ENCODE data around the gene PLXNB2.
"Not testable (repeated sequence)": the region's sequence is repeated elsewhere in the genome, so short reads cannot be mapped to it uniquely, and the experiment has no call there.

The PLXNB2 gene

DNA sequence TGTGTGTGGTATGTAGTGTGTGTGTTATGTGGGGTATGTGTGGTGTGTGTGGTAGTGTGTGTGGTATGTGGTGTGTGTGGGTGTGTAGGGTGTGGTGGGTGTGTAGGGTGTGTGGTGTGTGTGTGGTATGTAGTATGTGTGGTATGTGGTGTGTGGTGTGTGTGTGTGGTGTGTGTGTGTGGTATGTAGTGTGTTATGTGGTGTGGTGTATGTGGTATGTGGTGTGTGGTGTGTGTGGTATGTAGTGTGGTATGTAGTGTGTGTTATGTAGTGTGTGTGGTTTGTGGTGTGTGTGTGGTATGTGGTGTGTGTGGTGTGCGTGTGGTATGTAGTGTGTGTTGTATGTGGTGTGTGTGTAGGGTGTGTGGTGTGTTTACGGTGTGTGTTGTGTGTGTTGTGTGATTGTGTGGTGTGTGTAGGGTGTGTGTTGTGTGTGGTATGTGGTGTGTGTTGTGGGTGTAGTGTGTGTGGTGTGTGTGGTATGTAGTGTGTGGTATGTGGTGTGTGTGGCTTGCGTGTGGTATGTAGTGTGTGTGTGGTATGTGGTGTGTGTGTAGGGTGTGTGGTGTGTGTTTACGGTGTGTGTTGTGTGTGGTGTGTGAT is 31.5 kb upstream of the PLXNB2 start:
- no peak for ATAC-seq (replicated peaks; ENCODE audit: extremely low read depth, poor library complexity, severe bottlenecking)
- no peaks in the 10 kb centered on the region for H3K27me3 Mint-ChIP-seq
- H3K27ac Mint-ChIP-seq (ENCODE audit: low read depth) = no peak overlapping the region
- no peaks in the 10 kb centered on the region for H3K36me3 Mint-ChIP-seq (ENCODE audit: insufficient read depth)
- no peaks in the 10 kb centered on the region for H3K4me1 Mint-ChIP-seq
- no peak overlapping the region for H3K4me3 Mint-ChIP-seq
- DNase-seq (ENCODE audit: low spot score in 2 of 2) = no peak
- no peaks in the 10 kb centered on the region for H3K9me3 Mint-ChIP-seq

DNA sequence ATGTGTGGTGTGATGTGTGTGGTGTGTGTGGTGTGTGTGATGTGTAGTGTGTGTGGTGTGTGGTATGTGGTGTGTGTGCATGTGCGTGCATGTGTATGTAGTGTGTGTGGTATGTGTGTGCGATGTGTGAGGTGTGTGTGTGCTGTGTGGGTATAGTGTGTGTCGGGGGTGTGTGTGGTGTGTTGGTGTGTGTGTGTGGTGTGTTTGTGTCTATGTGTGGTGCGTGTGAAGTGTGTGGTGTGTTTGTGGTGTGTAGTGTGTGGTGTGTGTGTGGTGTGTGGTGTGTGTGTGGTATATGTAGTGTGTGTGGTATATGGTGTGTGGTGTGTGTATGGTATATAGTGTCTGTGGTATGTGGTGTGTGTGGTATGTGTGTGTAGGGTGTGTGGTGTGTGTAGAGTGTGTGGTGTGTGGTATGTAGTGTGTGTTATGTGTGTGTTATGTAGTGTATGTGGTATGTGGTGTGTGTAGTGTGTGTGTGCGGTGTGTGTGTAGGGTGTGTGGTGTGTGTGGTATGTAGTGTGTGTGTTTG is 30.7 kb upstream of the PLXNB2 start:
- no peaks in the 10 kb centered on the region for H3K4me1 Mint-ChIP-seq

DNA sequence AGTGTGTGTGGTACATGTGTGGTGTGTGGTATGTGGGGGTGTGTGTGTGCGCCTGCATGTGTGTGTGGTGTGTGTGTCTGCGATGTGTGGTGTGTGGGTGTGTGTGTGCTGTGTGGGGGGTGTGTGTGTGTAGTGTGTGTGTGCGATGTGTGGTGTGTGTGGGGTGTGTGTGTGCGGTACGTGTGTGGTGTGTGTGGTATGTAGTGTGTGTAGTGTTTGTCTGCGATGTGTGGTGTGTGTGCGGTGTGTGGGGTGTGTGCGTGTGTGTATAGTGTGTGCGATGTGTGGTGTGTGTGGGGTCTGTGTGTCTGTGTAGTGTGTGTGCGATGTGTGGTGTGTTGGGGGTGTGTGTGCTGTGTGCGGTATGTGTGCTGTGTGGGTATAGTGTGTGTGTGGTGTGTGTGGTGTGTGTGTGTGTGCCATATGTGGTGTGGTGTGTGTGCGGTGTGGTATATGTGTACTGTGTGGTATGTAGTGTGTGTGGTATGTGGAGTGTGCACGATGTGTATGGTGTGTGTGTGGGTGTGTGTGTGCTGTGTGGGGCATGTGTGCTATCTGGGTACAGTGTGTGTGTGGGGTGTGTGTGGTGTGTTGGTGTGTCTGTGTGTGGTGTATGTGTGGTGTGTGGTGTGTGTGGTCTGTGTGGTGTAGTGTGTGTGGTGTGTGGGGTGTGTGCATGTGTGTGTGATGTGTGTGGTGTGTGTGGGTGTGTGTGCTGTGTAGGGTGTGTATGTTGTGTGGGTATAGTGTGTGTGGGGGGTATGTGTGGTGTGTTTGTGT is 30.0 kb upstream of the PLXNB2 start:
- Mint-ChIP-seq H3K4me3 (no peak overlapping the region), H3K27me3 (no peaks in the 10 kb centered on the region), H3K9me3 (no peaks in the 10 kb centered on the region), H3K36me3 (ENCODE audit: insufficient read depth) (no peaks in the 10 kb centered on the region), H3K4me1 (no peaks in the 10 kb centered on the region), H3K27ac (ENCODE audit: low read depth) (no peak overlapping the region)
- DNase-seq (ENCODE audit: low spot score in 2 of 2) = no peak
- ATAC-seq (replicated peaks; ENCODE audit: extremely low read depth, poor library complexity, severe bottlenecking) = no peak

More for the DNA sequence above, 30.7 kb upstream of the PLXNB2 start:
- DNase-seq (ENCODE audit: low spot score in 2 of 2) (no peak), ATAC-seq (replicated peaks; ENCODE audit: extremely low read depth, poor library complexity, severe bottlenecking) (no peak)
- Mint-ChIP-seq H3K36me3 (ENCODE audit: insufficient read depth) (no peaks in the 10 kb centered on the region), H3K4me3 (no peak overlapping the region), H3K27ac (ENCODE audit: low read depth) (no peak overlapping the region), H3K27me3 (no peaks in the 10 kb centered on the region), H3K9me3 (no peaks in the 10 kb centered on the region)

- ATAC-seq (replicated peaks; ENCODE audit: extremely low read depth, poor library complexity, severe bottlenecking); H3K4me3 Mint-ChIP-seq: not testable (repeated sequence)
Observed at GRCh38 chr22:50334433-50334832, 27.0 kb upstream of the PLXNB2 start.

DNA sequence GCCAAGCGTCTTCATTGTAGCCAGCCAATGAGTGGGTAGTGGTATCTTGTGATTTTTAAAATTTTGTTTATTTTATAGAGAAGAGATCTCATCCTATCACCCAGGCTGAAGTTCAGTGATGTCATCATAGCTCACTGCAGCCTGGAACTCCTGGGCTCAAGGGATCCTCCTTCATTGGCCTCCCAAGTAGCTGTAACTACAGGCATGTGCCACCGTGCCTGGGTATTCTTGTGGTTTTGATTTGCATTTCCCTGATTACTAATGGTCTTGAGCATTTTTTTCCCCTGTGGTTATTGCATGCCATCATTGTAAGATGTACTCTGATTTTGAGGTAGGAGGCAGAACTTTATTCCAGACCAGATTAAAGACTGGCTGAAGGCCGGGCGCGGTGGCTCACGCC is 21.8 kb upstream of the PLXNB2 start:
- Mint-ChIP-seq H3K4me3 (no peak overlapping the region), H3K4me1 (peaks cover 9% of the 10 kb centered on the region), H3K9me3 (no peaks in the 10 kb centered on the region), H3K27ac (ENCODE audit: low read depth) (no peak overlapping the region), H3K36me3 (ENCODE audit: insufficient read depth) (peaks cover 2% of the 10 kb centered on the region), H3K27me3 (no peaks in the 10 kb centered on the region)
- DNase-seq (ENCODE audit: low spot score in 2 of 2) (no peak), ATAC-seq (replicated peaks; ENCODE audit: extremely low read depth, poor library complexity, severe bottlenecking) (no peak)

More at GRCh38 chr22:50334433-50334832, 27.0 kb upstream of the PLXNB2 start:
- not testable (repeated sequence) for H3K9me3 Mint-ChIP-seq; H3K27ac Mint-ChIP-seq (ENCODE audit: low read depth); DNase-seq (ENCODE audit: low spot score in 2 of 2); H3K27me3 Mint-ChIP-seq; H3K36me3 Mint-ChIP-seq (ENCODE audit: insufficient read depth); H3K4me1 Mint-ChIP-seq

GRCh38 chr22:50327711-50328019 is 20.2 kb upstream of the PLXNB2 start:
- no peak for DNase-seq (ENCODE audit: low spot score in 2 of 2)
- H3K27ac Mint-ChIP-seq (ENCODE audit: low read depth) = no peak overlapping the region
- peak overlapping the region; percentile 76 for H3K4me3 Mint-ChIP-seq
- H3K4me1 Mint-ChIP-seq = peaks cover 9% of the 10 kb centered on the region
- H3K27me3 Mint-ChIP-seq = no peaks in the 10 kb centered on the region
- no peaks in the 10 kb centered on the region for H3K9me3 Mint-ChIP-seq
- ATAC-seq (replicated peaks; ENCODE audit: extremely low read depth, poor library complexity, severe bottlenecking) = no peak
- H3K36me3 Mint-ChIP-seq (ENCODE audit: insufficient read depth) = peaks cover 2% of the 10 kb centered on the region

- peak; percentile 94 for ATAC-seq (replicated peaks; ENCODE audit: extremely low read depth, poor library complexity, severe bottlenecking)
- Mint-ChIP-seq H3K27ac (ENCODE audit: low read depth) (peak within 1 kb of the TSS; percentile 80), H3K27me3 (no peaks in the 10 kb centered on the region), H3K9me3 (no peaks in the 10 kb centered on the region), H3K36me3 (ENCODE audit: insufficient read depth) (peaks cover 2% of the 10 kb centered on the region), H3K4me3 (peak within 1 kb of the TSS; percentile 81), H3K4me1 (peaks cover 9% of the 10 kb centered on the region)
- DNase-seq (ENCODE audit: low spot score in 2 of 2) = peak; percentile 29 to 40
Observed at GRCh38 chr22:50326956-50327710, 19.7 kb upstream of the PLXNB2 start, which contains the start of gene DENND6B. Gene DENND6B, minus strand, starts transcription at chr22:50327012. Its CDS starts 24 bp downstream, at chr22:50326988.

GRCh38 chr22:50326225-50326955 is 18.9 kb upstream of the PLXNB2 start:
- Mint-ChIP-seq H3K36me3 (ENCODE audit: insufficient read depth) (peaks cover 2% of the 10 kb centered on the region), H3K4me1 (peaks cover 9% of the 10 kb centered on the region), H3K9me3 (no peaks in the 10 kb centered on the region), H3K4me3 (peak overlapping the region; percentile 81), H3K27ac (ENCODE audit: low read depth) (peak overlapping the region; percentile 80), H3K27me3 (no peaks in the 10 kb centered on the region)
- DNase-seq (ENCODE audit: low spot score in 2 of 2) (no peak), ATAC-seq (replicated peaks; ENCODE audit: extremely low read depth, poor library complexity, severe bottlenecking) (no peak)

GRCh38 chr22:50325444-50326224 is 18.2 kb upstream of the PLXNB2 start:
- ATAC-seq (replicated peaks; ENCODE audit: extremely low read depth, poor library complexity, severe bottlenecking) (no peak), DNase-seq (ENCODE audit: low spot score in 2 of 2) (no peak)
- peaks cover 2% of the 10 kb centered on the region for H3K36me3 Mint-ChIP-seq (ENCODE audit: insufficient read depth)
- peak overlapping the region; percentile 81 for H3K4me3 Mint-ChIP-seq
- no peaks in the 10 kb centered on the region for H3K27me3 Mint-ChIP-seq
- peak overlapping the region; percentile 80 for H3K27ac Mint-ChIP-seq (ENCODE audit: low read depth)
- peaks cover 9% of the 10 kb centered on the region for H3K4me1 Mint-ChIP-seq
- H3K9me3 Mint-ChIP-seq = no peaks in the 10 kb centered on the region

DNA sequence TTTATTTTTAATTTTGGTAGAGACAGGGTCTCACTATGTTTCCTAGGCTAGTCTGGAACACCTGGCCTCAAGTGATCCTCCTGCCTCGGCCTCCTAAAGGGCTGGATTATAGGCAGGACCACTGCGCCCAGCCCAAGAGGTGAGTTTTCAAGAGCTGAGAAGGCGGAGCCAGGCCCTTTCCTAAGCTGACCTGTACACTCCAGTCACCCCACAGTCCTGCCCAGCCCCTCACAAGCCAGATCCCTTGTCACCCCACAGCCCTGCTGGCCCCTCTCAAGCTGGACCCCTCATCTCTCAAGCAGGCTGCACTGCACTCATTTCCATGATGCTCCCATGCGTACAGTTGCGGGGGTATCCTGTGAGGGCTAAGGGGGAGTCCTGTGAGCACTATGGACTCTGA is 16.5 kb upstream of the PLXNB2 start:
- Mint-ChIP-seq H3K4me3 (no peak overlapping the region), H3K9me3 (no peaks in the 10 kb centered on the region), H3K27me3 (no peaks in the 10 kb centered on the region), H3K27ac (ENCODE audit: low read depth) (no peak overlapping the region), H3K4me1 (peaks cover 9% of the 10 kb centered on the region), H3K36me3 (ENCODE audit: insufficient read depth) (peaks cover 2% of the 10 kb centered on the region)
- ATAC-seq (replicated peaks; ENCODE audit: extremely low read depth, poor library complexity, severe bottlenecking) (no peak), DNase-seq (ENCODE audit: low spot score in 2 of 2) (no peak)

DNA sequence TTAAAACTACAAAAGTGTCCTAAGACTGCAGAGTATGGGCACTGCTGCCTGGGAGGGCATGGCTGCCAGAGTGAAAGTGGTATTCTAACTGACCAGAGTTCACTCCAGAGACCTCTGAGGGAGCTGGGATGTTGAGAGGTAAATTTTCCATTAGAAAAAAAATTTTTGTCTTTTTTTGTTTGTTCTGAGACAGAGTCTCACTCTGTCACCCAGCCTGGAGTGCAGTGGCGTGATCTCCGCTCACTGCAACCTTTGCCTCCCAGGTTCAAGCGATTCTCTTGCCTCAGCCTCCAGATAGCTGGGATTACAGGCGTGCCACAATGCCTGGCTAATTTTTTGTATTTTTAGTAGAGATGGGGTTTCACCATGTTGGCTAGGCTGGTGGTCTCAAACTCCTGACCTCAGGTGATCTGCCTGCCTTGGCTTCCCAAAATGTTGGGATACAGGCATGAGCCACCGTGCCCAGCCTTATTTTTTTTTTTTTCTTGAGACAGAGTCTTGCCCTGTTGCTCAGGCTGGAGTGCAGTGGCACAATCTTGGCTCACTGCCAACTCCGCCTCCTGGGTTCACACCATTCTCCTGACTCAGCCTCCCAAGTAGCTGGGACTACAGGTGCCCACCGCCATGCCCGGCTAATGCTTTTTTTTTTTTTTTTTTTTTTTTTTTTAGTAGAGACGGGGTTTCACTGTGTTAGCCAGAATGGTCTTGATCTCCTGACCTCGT is 15.1 kb upstream of the PLXNB2 start:
- not testable (repeated sequence) for H3K27me3 Mint-ChIP-seq; H3K27ac Mint-ChIP-seq (ENCODE audit: low read depth); H3K36me3 Mint-ChIP-seq (ENCODE audit: insufficient read depth); DNase-seq (ENCODE audit: low spot score in 2 of 2); ATAC-seq (replicated peaks; ENCODE audit: extremely low read depth, poor library complexity, severe bottlenecking); H3K9me3 Mint-ChIP-seq; H3K4me1 Mint-ChIP-seq; H3K4me3 Mint-ChIP-seq

Measured in central memory CD8-positive, alpha-beta T cell (primary cell).